A549 (cell line): ENCODE results near the gene SNCB. TPM values are rescaled to one million over a fixed set of nuclear protein-coding genes. Genes with fewer than 3 reads are reported as not detected.
A peak's percentile ranks its signal among the peaks of the same experiment; 100 is the strongest.

Experiments used
- ATAC-seq, 2 experiments: fragments of 200-7000 bp in 1 of 2; fragments of >200 bp in 1 of 2; cut with Nextera tagmentation in 1 of 2; cut with Tn5 transposase in 1 of 2; 3 replicates each; pipeline versions ENCODE4 v1.8.0 to v1.9.1; 2018 to 2020; ENCODE audit warnings: mild to moderate bottlenecking in 1 of 2, moderate library complexity in 1 of 2
- CTCF ChIA-PET: fragments of 300-600 bp; sonication (Branson Sonifier 250); formaldehyde crosslinking; extraction: SDS; loops from one replicate; lab custom pipeline; 2021; ENCODE audit warnings: antibody characterized with exemption, inconsistent platforms; lab: Yijun Ruan, JAX
- POLR2A ChIA-PET: fragments of 350-600 bp; formaldehyde crosslinking; extraction: SDS; loops from one replicate; lab custom pipeline; 2021; ENCODE audit warnings: antibody characterized with exemption, inconsistent platforms; lab: Yijun Ruan, JAX
- DNase-seq, 2 experiments: peaks; one replicate each; pipeline versions ENCODE4 v3.0.0 to v3.0.0-alpha.2; 2011 to 2016; ENCODE audit warnings: low read depth in 1 of 2, low spot score in 1 of 2
- FAIRE-seq: peaks from 2 replicates; lab custom pipeline; 2011; peaks lifted over from hg19 to GRCh38; lab: Jason Lieb, UNC
- H3K27ac ChIP-seq, 2 experiments: fragments of >200 bp; sonication (Bioruptor Twin); formaldehyde crosslinking; 3 replicates each; pipeline ENCODE4 v1.5.1; 2016 to 2017
- H3K4me1 ChIP-seq: fragments of >200 bp; sonication (Bioruptor Twin); formaldehyde crosslinking; 3 replicates; pipeline ENCODE4 v1.6.1; 2016
- H3K4me2 ChIP-seq: fragments of >200 bp; sonication (Bioruptor Twin); formaldehyde crosslinking; 3 replicates; pipeline ENCODE4 v1.6.1; 2016
- H3K4me3 ChIP-seq: fragments of >200 bp; sonication (Bioruptor Twin); formaldehyde crosslinking; 3 replicates; pipeline ENCODE4 v1.5.1; 2016
- H3K9me3 ChIP-seq: fragments of >200 bp; sonication (Bioruptor Twin); formaldehyde crosslinking; 3 replicates; pipeline ENCODE4 v1.6.1; 2016
- CBX2 ChIP-seq: fragments of 200-600 bp; sonication (generic); IDR thresholded peaks from 2 replicates; pipeline ENCODE4 v1.6.1; 2016; ENCODE audit warnings: low read depth, mild to moderate bottlenecking, borderline replicate concordance
- CHD2 ChIP-seq: fragments of 150-350 bp; IDR thresholded peaks from 2 replicates; pipeline ENCODE4 v1.6.1; 2014; ENCODE audit warnings: low read length; ENCODE audit not compliant: partially characterized antibody
- EHF ChIP-seq: fragments of 250-450 bp; sonication (Bioruptor Pico); IDR thresholded peaks from 2 replicates; pipeline ENCODE4 v1.5.0; 2020; ENCODE audit warnings: mild to moderate bottlenecking
- EHMT2 ChIP-seq: fragments of 200-600 bp; sonication (generic); IDR thresholded peaks from 2 replicates; pipeline ENCODE4 v1.6.1; 2016; ENCODE audit warnings: antibody characterized with exemption, low read depth, mild to moderate bottlenecking, moderate library complexity
- FOSB ChIP-seq: fragments of 250-450 bp; sonication (Bioruptor Pico); IDR thresholded peaks from 2 replicates; pipeline ENCODE4 v1.5.0; 2020; ENCODE audit warnings: mild to moderate bottlenecking, moderate library complexity
- FOSL2 ChIP-seq, 2 experiments: fragments of 450-650 bp in 1 of 2; fragments of >200 bp in 1 of 2; sonication (Bioruptor Twin) in 1 of 2; formaldehyde crosslinking; IDR thresholded peaks; 2 replicates each; pipeline versions ENCODE4 v1.5.0 to v1.6.1; 2016 to 2020; ENCODE audit warnings: mild to moderate bottlenecking in 1 of 2, moderate library complexity in 1 of 2
- GATA3 ChIP-seq: IDR thresholded peaks from 2 replicates; pipeline ENCODE4 v1.6.1; 2012; ENCODE audit warnings: borderline replicate concordance
- HOXA7 ChIP-seq: fragments of 250-450 bp; sonication (Bioruptor Pico); IDR thresholded peaks from 2 replicates; pipeline ENCODE4 v1.5.0; 2020; ENCODE audit warnings: mild to moderate bottlenecking, moderate library complexity
- HOXB13 ChIP-seq: fragments of 250-450 bp; sonication (Bioruptor Pico); IDR thresholded peaks from 2 replicates; pipeline ENCODE4 v1.5.0; 2020; ENCODE audit warnings: low read depth, mild to moderate bottlenecking, moderate library complexity
- MAFK ChIP-seq: fragments of 450-650 bp; IDR thresholded peaks from 2 replicates; pipeline ENCODE4 v1.6.1; 2014; ENCODE audit not compliant: partially characterized antibody
- MAZ ChIP-seq: fragments of 150-350 bp; IDR thresholded peaks from 2 replicates; pipeline ENCODE4 v1.6.1; 2014; ENCODE audit warnings: antibody characterized with exemption, low read depth, low read length, borderline replicate concordance
- MYC ChIP-seq: IDR thresholded peaks from 2 replicates; pipeline ENCODE4 v1.6.1; 2012; ENCODE audit warnings: mild to moderate bottlenecking, inconsistent platforms, low read length, improper control_type of control experiment, borderline replicate concordance
- NPAS2 ChIP-seq: fragments of 250-450 bp; sonication (Bioruptor Pico); IDR thresholded peaks from 2 replicates; pipeline ENCODE4 v1.8.0; 2022; ENCODE audit warnings: mild to moderate bottlenecking, moderate library complexity, borderline replicate concordance
- POLR2AphosphoS2 ChIP-seq: conservative IDR thresholded peaks from 2 replicates; pipeline ENCODE4 v1.6.1; 2012; ENCODE audit warnings: low read length, improper control_type of control experiment, inconsistent platforms
- SMC3 ChIP-seq: fragments of >200 bp; sonication (Bioruptor Twin); formaldehyde crosslinking; IDR thresholded peaks from 3 replicates; pipeline ENCODE4 v1.6.1; 2018; ENCODE audit warnings: inconsistent platforms
- ZNF302 ChIP-seq: fragments of 250-450 bp; sonication (Bioruptor Pico); IDR thresholded peaks from 2 replicates; pipeline ENCODE4 v1.9.0; 2021; ENCODE audit warnings: inconsistent platforms, mild to moderate bottlenecking, moderate library complexity
- WGBS: methylation state at CpG from one replicate; pipeline ENCODE4 v1.1.6; 2017; ENCODE audit errors: missing lambda C conversion rate; 5-methylcytosine and 5-hydroxymethylcytosine counted together
- polyA plus RNA-seq, 4 experiments: library from polyadenylated mRNA; depleted of rRNA in 3 of 4; stranded (reverse); fragments of >200 nt; fragmentation: RNase III in 1 of 4; extraction: RNeasy Plus Mini Kit Qiagen cat#74134 plus additional on column Dnase treatment in 1 of 4; gene quantifications; 2 replicates in 3 of 4; 3 replicates in 1 of 4; pipeline ENCODE4 v1.2.3, GENCODE V29; 2011 to 2017
- TF ChIP-seq, protein P1 (sequence below): fragments of >200 bp; sonication (Bioruptor Twin); formaldehyde crosslinking; IDR thresholded peaks from 3 replicates; pipeline ENCODE4 v1.5.1; 2016
- TF ChIP-seq, protein P2 (sequence below): fragments of >200 bp; sonication (Bioruptor Twin); formaldehyde crosslinking; IDR thresholded peaks from 3 replicates; pipeline ENCODE4 v1.6.1; 2016
- TF ChIP-seq, protein P3 (sequence below): fragments of 250-450 bp; sonication (Bioruptor Pico); IDR thresholded peaks from 2 replicates; pipeline ENCODE4 v1.5.0; 2020; ENCODE audit warnings: low read depth, mild to moderate bottlenecking, moderate library complexity
- TF ChIP-seq, protein P4 (sequence below): IDR thresholded peaks from 2 replicates; pipeline ENCODE4 v1.6.1; 2012
- TF ChIP-seq, protein P5 (sequence below): fragments of 150-350 bp; IDR thresholded peaks from 2 replicates; pipeline ENCODE4 v1.6.1; 2014; ENCODE audit warnings: low read depth, mild to moderate bottlenecking, low read length
- TF ChIP-seq, protein P6 (sequence below): IDR thresholded peaks from 2 replicates; pipeline ENCODE4 v1.6.1; 2012
- TF ChIP-seq, protein P7 (sequence below): fragments of 450-650 bp; IDR thresholded peaks from 2 replicates; pipeline ENCODE4 v1.6.1; 2014; ENCODE audit warnings: antibody characterized with exemption

The SNCB gene
- polyA plus RNA-seq, 2 of the 4 experiments (the other 2 are of a cell fraction), result 0.37 to 0.74 TPM

DNA sequence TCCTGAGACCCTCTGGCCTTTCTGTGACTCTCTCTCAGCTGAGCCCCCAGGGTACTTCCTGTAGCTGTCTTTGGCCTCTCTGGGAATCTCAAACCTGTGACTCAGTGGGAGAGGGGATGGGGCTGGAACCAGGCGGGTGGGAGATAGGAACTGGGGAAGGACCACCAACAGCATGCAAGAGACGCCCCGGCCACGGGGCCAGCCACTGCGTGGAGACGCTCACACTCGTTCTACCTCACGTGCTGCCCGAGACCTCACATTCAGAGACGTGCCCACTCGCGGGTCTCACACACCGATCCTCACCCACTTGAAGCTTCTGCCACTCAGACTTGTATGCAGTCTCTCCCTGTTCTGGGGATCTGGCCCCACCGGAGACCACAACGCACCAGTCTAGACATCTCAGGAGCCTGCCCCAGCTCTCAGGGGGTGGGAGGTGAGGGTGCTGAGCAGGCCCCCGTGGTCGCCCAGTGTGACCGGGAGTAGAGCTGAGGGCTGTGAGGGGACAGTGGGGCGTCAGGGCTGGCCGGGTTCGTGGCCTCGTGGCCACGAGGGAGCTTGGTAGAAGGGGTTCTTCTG is 34.2 kb downstream of the SNCB start (continued):
- TF ChIP-seq, protein P1, sequence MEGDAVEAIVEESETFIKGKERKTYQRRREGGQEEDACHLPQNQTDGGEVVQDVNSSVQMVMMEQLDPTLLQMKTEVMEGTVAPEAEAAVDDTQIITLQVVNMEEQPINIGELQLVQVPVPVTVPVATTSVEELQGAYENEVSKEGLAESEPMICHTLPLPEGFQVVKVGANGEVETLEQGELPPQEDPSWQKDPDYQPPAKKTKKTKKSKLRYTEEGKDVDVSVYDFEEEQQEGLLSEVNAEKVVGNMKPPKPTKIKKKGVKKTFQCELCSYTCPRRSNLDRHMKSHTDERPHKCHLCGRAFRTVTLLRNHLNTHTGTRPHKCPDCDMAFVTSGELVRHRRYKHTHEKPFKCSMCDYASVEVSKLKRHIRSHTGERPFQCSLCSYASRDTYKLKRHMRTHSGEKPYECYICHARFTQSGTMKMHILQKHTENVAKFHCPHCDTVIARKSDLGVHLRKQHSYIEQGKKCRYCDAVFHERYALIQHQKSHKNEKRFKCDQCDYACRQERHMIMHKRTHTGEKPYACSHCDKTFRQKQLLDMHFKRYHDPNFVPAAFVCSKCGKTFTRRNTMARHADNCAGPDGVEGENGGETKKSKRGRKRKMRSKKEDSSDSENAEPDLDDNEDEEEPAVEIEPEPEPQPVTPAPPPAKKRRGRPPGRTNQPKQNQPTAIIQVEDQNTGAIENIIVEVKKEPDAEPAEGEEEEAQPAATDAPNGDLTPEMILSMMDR, result no peak
- TF ChIP-seq, all 56 proteins: peak for 0

DNA sequence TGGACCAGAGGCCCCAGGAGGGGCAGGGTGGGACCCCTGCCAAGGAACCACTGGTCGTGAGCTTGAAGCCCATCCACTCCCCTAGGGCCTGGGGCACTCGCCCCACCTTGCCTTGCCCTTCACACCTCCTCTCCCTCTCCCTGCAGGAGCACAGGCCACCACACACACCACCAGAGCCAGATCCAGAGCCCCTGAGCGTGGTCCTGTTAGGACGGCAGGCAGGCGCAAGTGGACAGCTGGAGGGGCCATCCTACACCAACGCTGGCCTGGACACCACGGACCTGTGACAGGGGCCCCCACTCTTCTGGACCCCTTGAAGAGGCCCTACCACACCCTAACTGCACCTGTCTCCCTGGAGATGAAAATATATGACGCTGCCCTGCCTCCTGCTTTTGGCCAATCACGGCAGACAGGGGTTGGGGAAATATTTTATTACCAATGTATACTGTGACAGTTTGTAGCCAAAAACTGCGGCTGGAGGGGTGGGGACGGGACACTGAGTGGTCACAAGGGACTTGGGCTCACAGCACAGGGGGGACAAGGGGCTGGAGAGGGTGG is 34.9 kb downstream of the SNCB start:
- no peaks in the 10 kb centered on the region for H3K4me1 ChIP-seq
- TF ChIP-seq, protein P2, sequence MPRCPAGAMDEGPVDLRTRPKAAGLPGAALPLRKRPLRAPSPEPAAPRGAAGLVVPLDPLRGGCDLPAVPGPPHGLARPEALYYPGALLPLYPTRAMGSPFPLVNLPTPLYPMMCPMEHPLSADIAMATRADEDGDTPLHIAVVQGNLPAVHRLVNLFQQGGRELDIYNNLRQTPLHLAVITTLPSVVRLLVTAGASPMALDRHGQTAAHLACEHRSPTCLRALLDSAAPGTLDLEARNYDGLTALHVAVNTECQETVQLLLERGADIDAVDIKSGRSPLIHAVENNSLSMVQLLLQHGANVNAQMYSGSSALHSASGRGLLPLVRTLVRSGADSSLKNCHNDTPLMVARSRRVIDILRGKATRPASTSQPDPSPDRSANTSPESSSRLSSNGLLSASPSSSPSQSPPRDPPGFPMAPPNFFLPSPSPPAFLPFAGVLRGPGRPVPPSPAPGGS, result no peak
- TF ChIP-seq MYC (no peak), FOSL2 (IDR thresholded peaks at IDR 0.05) (no peak), FOSL2 (CRISPR knock-in tag; IDR thresholded peaks at IDR 0.05) (no peak), HOXB13 (CRISPR knock-in tag) (no peak), ZNF302 (CRISPR knock-in tag) (no peak), SMC3 (no peak), GATA3 (no peak), HOXA7 (no peak), EHMT2 (no peak), MAZ (no peak)
- TF ChIP-seq, protein P3, sequence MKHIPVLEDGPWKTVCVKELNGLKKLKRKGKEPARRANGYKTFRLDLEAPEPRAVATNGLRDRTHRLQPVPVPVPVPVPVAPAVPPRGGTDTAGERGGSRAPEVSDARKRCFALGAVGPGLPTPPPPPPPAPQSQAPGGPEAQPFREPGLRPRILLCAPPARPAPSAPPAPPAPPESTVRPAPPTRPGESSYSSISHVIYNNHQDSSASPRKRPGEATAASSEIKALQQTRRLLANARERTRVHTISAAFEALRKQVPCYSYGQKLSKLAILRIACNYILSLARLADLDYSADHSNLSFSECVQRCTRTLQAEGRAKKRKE (CRISPR knock-in tag), result no peak
- TF ChIP-seq, protein P4, sequence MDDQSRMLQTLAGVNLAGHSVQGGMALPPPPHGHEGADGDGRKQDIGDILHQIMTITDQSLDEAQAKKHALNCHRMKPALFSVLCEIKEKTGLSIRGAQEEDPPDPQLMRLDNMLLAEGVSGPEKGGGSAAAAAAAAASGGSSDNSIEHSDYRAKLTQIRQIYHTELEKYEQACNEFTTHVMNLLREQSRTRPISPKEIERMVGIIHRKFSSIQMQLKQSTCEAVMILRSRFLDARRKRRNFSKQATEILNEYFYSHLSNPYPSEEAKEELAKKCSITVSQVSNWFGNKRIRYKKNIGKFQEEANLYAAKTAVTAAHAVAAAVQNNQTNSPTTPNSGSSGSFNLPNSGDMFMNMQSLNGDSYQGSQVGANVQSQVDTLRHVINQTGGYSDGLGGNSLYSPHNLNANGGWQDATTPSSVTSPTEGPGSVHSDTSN, result no peak
- TF ChIP-seq, all 56 proteins: peak for 0
- CTCF ChIA-PET, result interaction anchor here (0.6 to 2.2 kb wide), 3 partner anchors 10 to 22 kb away, joined by 3 to 6 read pairs (median 5); no protein-coding TSS in a partner anchor
- 81% methylated on average over 11 of the region's 11 CpGs for WGBS
- Histone ChIP-seq H3K27ac (no peak overlapping the region), H3K4me3 (no peak overlapping the region), H3K9me3 (peaks cover 4% of the 10 kb centered on the region; the same call in 2 of the 3 replicates), H3K4me2 (no peak overlapping the region)
- FAIRE-seq, result no peak
- ATAC-seq, result no peak
- POLR2A ChIA-PET, result no interaction called here
- DNase-seq, result no peak

DNA sequence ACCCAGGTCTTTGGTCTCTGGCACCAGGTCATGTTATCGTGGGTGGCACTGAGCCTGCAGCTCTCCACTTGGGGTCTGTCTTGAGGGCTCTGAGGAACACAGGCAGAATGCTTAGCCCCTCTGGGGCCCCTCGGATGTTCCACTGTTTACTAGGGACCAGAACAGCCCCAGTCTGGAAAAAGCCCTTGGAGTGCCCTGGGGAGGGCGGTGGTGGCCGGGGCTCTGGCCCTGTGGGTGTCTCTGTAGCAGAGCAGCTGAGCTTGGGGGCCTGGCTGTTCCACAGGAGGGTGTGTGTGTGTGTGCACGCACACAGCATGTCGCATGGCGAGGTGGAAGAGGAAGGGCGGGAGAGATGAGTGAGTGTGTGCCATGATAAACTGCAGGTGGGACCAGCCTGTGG is 35.8 kb downstream of the SNCB start:
- POLR2A ChIA-PET, result no interaction called here
- FAIRE-seq, result no peak

More for the DNA sequence above, 35.8 kb downstream of the SNCB start:
- Histone ChIP-seq H3K4me2 (no peak overlapping the region), H3K9me3 (peaks cover 4% of the 10 kb centered on the region; the same call in 2 of the 3 replicates)
- WGBS, result 90% methylated on average over 7 of the region's 8 CpGs
- CTCF ChIA-PET, result interaction anchor here (0.6 to 2.2 kb wide), 5 partner anchors 11 to 66 kb away, joined by 3 to 6 read pairs (median 3); partner anchors contain the start of gene SNCB
- TF ChIP-seq, protein P5, sequence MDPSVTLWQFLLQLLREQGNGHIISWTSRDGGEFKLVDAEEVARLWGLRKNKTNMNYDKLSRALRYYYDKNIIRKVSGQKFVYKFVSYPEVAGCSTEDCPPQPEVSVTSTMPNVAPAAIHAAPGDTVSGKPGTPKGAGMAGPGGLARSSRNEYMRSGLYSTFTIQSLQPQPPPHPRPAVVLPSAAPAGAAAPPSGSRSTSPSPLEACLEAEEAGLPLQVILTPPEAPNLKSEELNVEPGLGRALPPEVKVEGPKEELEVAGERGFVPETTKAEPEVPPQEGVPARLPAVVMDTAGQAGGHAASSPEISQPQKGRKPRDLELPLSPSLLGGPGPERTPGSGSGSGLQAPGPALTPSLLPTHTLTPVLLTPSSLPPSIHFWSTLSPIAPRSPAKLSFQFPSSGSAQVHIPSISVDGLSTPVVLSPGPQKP, result no peak
- no peak for TF ChIP-seq POLR2AphosphoS2
- TF ChIP-seq CBX2, result no peak
- TF ChIP-seq MAFK, result no peak
- no peak for TF ChIP-seq EHF (CRISPR knock-in tag)
- TF ChIP-seq CHD2, result no peak
- TF ChIP-seq, protein P6, sequence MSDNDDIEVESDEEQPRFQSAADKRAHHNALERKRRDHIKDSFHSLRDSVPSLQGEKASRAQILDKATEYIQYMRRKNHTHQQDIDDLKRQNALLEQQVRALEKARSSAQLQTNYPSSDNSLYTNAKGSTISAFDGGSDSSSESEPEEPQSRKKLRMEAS, result no peak
- TF ChIP-seq GATA3, result no peak
- TF ChIP-seq, protein P7, sequence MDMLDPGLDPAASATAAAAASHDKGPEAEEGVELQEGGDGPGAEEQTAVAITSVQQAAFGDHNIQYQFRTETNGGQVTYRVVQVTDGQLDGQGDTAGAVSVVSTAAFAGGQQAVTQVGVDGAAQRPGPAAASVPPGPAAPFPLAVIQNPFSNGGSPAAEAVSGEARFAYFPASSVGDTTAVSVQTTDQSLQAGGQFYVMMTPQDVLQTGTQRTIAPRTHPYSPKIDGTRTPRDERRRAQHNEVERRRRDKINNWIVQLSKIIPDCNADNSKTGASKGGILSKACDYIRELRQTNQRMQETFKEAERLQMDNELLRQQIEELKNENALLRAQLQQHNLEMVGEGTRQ, result no peak
- TF ChIP-seq FOSB, result no peak
- TF ChIP-seq NPAS2 (CRISPR knock-in tag), result no peak
- TF ChIP-seq, all 56 proteins: peak for 0
- Histone ChIP-seq H3K4me1 (no peaks in the 10 kb centered on the region), H3K4me3 (no peak overlapping the region), H3K27ac (no peak overlapping the region)
- peak; percentile 27; a peak in 4 of 6 replicates for ATAC-seq
- DNase-seq, result no peak
